ENCODE measurements around the gene PLCB2. TPM values are rescaled to one million over a fixed set of nuclear protein-coding genes. Genes with fewer than 3 reads are reported as not detected.

Gene PLCB2
- total RNA-seq, 1 donor from 2014 or later = 3.7 TPM

- DNase-seq (ENCODE audit: low read depth) (no peak), FAIRE-seq (no peak)
- Histone ChIP-seq H3K27ac (ENCODE audit: low read depth, low read length) (no peak overlapping the region), H4K20me1 (ENCODE audit: insufficient read depth, low read length) (no peaks in the 10 kb centered on the region), H2AFZ (ENCODE audit: low read depth, low read length) (no peak overlapping the region), H3K36me3 (ENCODE audit: insufficient read depth, low read length) (no peaks in the 10 kb centered on the region), H3K9ac (ENCODE audit: low read length) (no peak overlapping the region), H3K79me2 (ENCODE audit: insufficient read depth, low read length) (no peaks in the 10 kb centered on the region), H3K4me2 (ENCODE audit: low read length) (no peak overlapping the region), H3K27me3 (ENCODE audit: insufficient read depth, low read length) (peaks cover 12% of the 10 kb centered on the region), H3K4me3 (ENCODE audit: insufficient read depth, low read depth, low read length) (no peak overlapping the region), H3K9me3 (ENCODE audit: insufficient read depth, low read depth, low read length) (no peaks in the 10 kb centered on the region), H3K4me1 (ENCODE audit: insufficient read depth, low read length) (peaks cover 19% of the 10 kb centered on the region)
- Mint-ChIP-seq H3K36me3 (ENCODE audit: low read depth, unreplicated experiment) (peaks cover 2% of the 10 kb centered on the region), H3K27ac (ENCODE audit: unreplicated experiment) (no peak overlapping the region), H3K27me3 (ENCODE audit: low read depth, unreplicated experiment) (peaks cover 44% of the 10 kb centered on the region), H3K4me3 (ENCODE audit: unreplicated experiment) (peak overlapping the region; percentile 14), H3K4me1 (ENCODE audit: low read depth, unreplicated experiment) (peaks cover 18% of the 10 kb centered on the region), H3K9me3 (ENCODE audit: unreplicated experiment) (no peaks in the 10 kb centered on the region)
- TF ChIP-seq CTCF (IDR thresholded peaks at IDR 0.05; ENCODE audit: insufficient read depth, low read depth, low read length) (no peak), EZH2 (IDR thresholded peaks at IDR 0.05; ENCODE audit: insufficient read depth, low read length) (no peak)
Observed at GRCh38 chr15:40289140-40289775, 18.5 kb downstream of the PLCB2 start.

GRCh38 chr15:40287968-40288367, 19.8 kb downstream of the PLCB2 start:
- Histone ChIP-seq H3K4me1 (ENCODE audit: insufficient read depth, low read length) (peaks cover 19% of the 10 kb centered on the region), H3K27me3 (ENCODE audit: insufficient read depth, low read length) (peaks cover 23% of the 10 kb centered on the region), H3K9ac (ENCODE audit: low read length) (no peak overlapping the region), H3K9me3 (ENCODE audit: insufficient read depth, low read depth, low read length) (no peaks in the 10 kb centered on the region), H2AFZ (ENCODE audit: low read depth, low read length) (no peak overlapping the region), H3K4me2 (ENCODE audit: low read length) (no peak overlapping the region), H4K20me1 (ENCODE audit: insufficient read depth, low read length) (no peaks in the 10 kb centered on the region), H3K79me2 (ENCODE audit: insufficient read depth, low read length) (no peaks in the 10 kb centered on the region), H3K27ac (ENCODE audit: low read depth, low read length) (no peak overlapping the region), H3K4me3 (ENCODE audit: insufficient read depth, low read depth, low read length) (no peak overlapping the region), H3K36me3 (ENCODE audit: insufficient read depth, low read length) (no peaks in the 10 kb centered on the region)
- no peak for TF ChIP-seq EZH2 (IDR thresholded peaks at IDR 0.05; ENCODE audit: insufficient read depth, low read length)
- no peak for TF ChIP-seq CTCF (IDR thresholded peaks at IDR 0.05; ENCODE audit: insufficient read depth, low read depth, low read length)
- DNase-seq (ENCODE audit: low read depth) = no peak
- no peak overlapping the region for H3K4me3 Mint-ChIP-seq (ENCODE audit: unreplicated experiment)
- peaks cover 41% of the 10 kb centered on the region for H3K27me3 Mint-ChIP-seq (ENCODE audit: low read depth, unreplicated experiment)
- FAIRE-seq = no peak
- H3K27ac Mint-ChIP-seq (ENCODE audit: unreplicated experiment) = no peak overlapping the region
- peaks cover 18% of the 10 kb centered on the region for H3K4me1 Mint-ChIP-seq (ENCODE audit: low read depth, unreplicated experiment)
- H3K36me3 Mint-ChIP-seq (ENCODE audit: low read depth, unreplicated experiment) = peaks cover 2% of the 10 kb centered on the region
- H3K9me3 Mint-ChIP-seq (ENCODE audit: unreplicated experiment) = no peaks in the 10 kb centered on the region

GRCh38 chr15:40287505-40287904, 20.2 kb downstream of the PLCB2 start:
- Histone ChIP-seq H2AFZ (ENCODE audit: low read depth, low read length) (no peak overlapping the region), H3K4me1 (ENCODE audit: insufficient read depth, low read length) (peaks cover 19% of the 10 kb centered on the region), H3K36me3 (ENCODE audit: insufficient read depth, low read length) (no peaks in the 10 kb centered on the region), H3K4me3 (ENCODE audit: insufficient read depth, low read depth, low read length) (no peak overlapping the region), H3K4me2 (ENCODE audit: low read length) (no peak overlapping the region), H3K27me3 (ENCODE audit: insufficient read depth, low read length) (peaks cover 27% of the 10 kb centered on the region), H3K9me3 (ENCODE audit: insufficient read depth, low read depth, low read length) (no peaks in the 10 kb centered on the region), H3K27ac (ENCODE audit: low read depth, low read length) (no peak overlapping the region), H3K9ac (ENCODE audit: low read length) (no peak overlapping the region), H4K20me1 (ENCODE audit: insufficient read depth, low read length) (no peaks in the 10 kb centered on the region), H3K79me2 (ENCODE audit: insufficient read depth, low read length) (no peaks in the 10 kb centered on the region)
- Mint-ChIP-seq H3K4me3 (ENCODE audit: unreplicated experiment) (no peak overlapping the region), H3K27me3 (ENCODE audit: low read depth, unreplicated experiment) (peaks cover 38% of the 10 kb centered on the region), H3K27ac (ENCODE audit: unreplicated experiment) (no peak overlapping the region), H3K36me3 (ENCODE audit: low read depth, unreplicated experiment) (peaks cover 2% of the 10 kb centered on the region), H3K4me1 (ENCODE audit: low read depth, unreplicated experiment) (peaks cover 18% of the 10 kb centered on the region), H3K9me3 (ENCODE audit: unreplicated experiment) (no peaks in the 10 kb centered on the region)
- DNase-seq (ENCODE audit: low read depth) (no peak), FAIRE-seq (no peak)
- TF ChIP-seq EZH2 (IDR thresholded peaks at IDR 0.05; ENCODE audit: insufficient read depth, low read length) = no peak
- TF ChIP-seq CTCF (IDR thresholded peaks at IDR 0.05; ENCODE audit: insufficient read depth, low read depth, low read length) = no peak

Data from astrocyte (in vitro differentiated cells and primary cell).